ENCODE measurements around the gene WASF2.
A peak's percentile ranks its signal among the peaks of the same experiment; 100 is the strongest.

Gene WASF2

DNA sequence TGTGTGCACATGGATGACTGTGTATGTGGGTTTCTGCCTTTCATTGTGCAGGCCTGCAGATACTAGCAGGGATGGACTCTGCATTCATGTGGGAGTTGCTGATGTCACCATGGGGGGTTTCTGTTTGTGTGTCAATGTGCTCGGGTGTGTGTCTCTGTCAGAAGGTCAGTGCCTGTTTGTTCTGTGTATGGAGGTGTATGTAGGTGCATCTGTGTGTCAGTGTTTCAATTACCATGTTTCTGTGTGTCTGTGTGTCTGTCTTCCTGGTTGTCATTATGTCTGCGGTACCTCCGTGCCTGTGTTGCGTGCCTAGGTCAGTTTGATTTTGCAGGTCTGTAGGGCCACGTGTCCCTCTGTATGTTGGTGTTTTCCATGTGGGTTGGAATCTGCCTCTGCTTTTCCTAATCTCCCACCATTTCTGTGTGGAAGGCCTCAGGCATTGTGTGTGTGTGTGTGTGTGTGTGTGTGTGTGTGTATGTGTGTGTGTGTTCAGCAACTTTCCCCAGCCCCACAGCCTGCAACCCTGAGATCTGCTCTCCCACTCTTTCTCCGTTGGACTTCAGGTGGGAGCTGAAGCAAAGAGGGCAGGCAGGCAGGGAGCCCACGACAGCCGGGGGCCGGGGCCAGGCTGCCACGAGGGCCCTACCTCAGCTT lies 36.7 kb upstream of the WASF2 start:
- DNase-seq (ENCODE audit: extremely low read depth, low read depth), result no peak
- TF ChIP-seq, protein P1, sequence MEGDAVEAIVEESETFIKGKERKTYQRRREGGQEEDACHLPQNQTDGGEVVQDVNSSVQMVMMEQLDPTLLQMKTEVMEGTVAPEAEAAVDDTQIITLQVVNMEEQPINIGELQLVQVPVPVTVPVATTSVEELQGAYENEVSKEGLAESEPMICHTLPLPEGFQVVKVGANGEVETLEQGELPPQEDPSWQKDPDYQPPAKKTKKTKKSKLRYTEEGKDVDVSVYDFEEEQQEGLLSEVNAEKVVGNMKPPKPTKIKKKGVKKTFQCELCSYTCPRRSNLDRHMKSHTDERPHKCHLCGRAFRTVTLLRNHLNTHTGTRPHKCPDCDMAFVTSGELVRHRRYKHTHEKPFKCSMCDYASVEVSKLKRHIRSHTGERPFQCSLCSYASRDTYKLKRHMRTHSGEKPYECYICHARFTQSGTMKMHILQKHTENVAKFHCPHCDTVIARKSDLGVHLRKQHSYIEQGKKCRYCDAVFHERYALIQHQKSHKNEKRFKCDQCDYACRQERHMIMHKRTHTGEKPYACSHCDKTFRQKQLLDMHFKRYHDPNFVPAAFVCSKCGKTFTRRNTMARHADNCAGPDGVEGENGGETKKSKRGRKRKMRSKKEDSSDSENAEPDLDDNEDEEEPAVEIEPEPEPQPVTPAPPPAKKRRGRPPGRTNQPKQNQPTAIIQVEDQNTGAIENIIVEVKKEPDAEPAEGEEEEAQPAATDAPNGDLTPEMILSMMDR (IDR thresholded peaks at IDR 0.05; ENCODE audit: low read depth, low read length, missing control alignments), result no peak
- H3K4me3 ChIP-seq (replicated peaks; ENCODE audit: low read depth, low read length), result no peak overlapping the region

- 0 out of 2 replicates have a peak overlapping the region, but pooled peaks have one; percentile 11 for H3K4me3 ChIP-seq (replicated peaks; ENCODE audit: low read depth, low read length)
- no peak for DNase-seq (ENCODE audit: extremely low read depth, low read depth)
- TF ChIP-seq, protein P1 (IDR thresholded peaks at IDR 0.05; ENCODE audit: low read depth, low read length, missing control alignments), result no peak
These were observed 35.6 kb upstream of the WASF2 start for GRCh38 chr1:27525296-27526272.

DNA sequence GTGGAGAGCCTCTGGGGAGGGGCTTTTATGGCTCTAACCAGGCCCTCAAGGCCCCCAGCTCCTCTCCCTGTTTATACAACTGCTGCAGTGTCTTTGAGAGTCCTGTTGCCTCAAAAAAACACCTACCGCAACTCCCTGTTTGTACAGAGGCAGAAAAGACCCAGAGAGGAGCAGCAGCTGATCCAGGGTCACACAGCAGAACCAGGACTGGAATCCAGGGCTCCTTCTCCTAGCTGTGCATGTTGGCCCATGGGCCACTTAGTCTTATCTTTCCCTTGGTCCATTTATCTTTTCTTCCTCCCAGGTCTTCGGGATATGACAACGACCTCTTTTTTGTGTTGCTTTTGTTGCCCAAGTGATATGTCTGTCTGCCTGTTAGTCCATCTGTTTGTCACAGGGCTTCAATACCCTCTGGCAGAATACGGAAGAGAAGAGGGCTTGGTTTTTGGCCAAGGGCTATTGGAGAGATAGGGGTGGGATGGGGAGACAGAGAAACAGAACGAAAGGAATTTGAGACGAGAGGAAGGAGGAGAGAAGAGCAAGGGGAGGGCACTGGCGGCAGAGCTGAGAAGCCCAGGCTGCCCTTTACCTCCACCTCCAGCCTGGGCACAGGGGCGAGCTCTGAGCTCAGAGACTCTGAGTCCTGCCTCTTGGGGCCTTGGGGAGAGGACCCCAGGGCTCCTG lies 33.5 kb upstream of the WASF2 start:
- no peak for DNase-seq (ENCODE audit: extremely low read depth, low read depth)
- H3K4me3 ChIP-seq (replicated peaks; ENCODE audit: low read depth, low read length), result no peak overlapping the region
- TF ChIP-seq, protein P1 (IDR thresholded peaks at IDR 0.05; ENCODE audit: low read depth, low read length, missing control alignments), result no peak

GRCh38 chr1:27522432-27523336 lies 32.7 kb upstream of the WASF2 start:
- no peak for DNase-seq (ENCODE audit: extremely low read depth, low read depth)
- TF ChIP-seq, protein P1 (IDR thresholded peaks at IDR 0.05; ENCODE audit: low read depth, low read length, missing control alignments), result no peak
- H3K4me3 ChIP-seq (replicated peaks; ENCODE audit: low read depth, low read length), result no peak overlapping the region

DNA sequence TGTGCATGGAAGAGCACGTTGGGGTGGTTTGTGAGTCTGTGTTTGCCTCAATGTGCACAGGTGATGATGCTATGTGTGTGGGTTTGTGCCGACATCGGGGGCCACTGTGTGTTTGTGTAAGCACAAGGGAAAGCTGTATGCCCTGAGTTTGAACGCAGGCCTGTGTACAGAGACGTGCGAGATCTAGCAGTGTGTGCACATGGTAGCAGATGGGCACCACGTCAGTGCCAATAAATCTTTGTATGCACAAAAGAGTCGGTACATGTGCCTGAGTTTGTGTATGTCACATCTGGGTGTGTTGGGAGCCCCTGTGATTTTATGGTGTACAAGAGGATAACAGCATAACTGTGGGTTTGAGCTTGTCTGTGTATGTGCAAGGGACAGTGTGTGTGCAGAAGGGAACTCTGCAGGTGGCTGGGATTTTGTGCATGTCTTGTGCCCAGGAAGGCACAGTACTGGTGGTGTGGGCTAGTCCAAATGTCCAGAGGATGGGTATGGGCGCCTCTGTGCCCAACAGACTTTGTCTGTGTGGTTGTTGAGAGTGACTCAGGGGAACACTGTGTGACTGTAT lies 32.0 kb upstream of the WASF2 start:
- no peak for DNase-seq (ENCODE audit: extremely low read depth, low read depth)
- TF ChIP-seq, protein P1 (IDR thresholded peaks at IDR 0.05; ENCODE audit: low read depth, low read length, missing control alignments), result no peak

More for the DNA sequence above, 32.0 kb upstream of the WASF2 start:
- no peak overlapping the region for H3K4me3 ChIP-seq (replicated peaks; ENCODE audit: low read depth, low read length)
